NK-92 (cell line): ENCODE data around the gene STOML2.
"Not testable (repeated sequence)": the region's sequence is repeated elsewhere in the genome, so short reads cannot be mapped to it uniquely, and the experiment has no call there.

ENCODE experiments used
- DNase-seq: peaks from one replicate; lab custom pipeline; 2025; ENCODE audit not compliant: unreplicated experiment; lab: John Stamatoyannopoulos, UW

STOML2 gene

DNA sequence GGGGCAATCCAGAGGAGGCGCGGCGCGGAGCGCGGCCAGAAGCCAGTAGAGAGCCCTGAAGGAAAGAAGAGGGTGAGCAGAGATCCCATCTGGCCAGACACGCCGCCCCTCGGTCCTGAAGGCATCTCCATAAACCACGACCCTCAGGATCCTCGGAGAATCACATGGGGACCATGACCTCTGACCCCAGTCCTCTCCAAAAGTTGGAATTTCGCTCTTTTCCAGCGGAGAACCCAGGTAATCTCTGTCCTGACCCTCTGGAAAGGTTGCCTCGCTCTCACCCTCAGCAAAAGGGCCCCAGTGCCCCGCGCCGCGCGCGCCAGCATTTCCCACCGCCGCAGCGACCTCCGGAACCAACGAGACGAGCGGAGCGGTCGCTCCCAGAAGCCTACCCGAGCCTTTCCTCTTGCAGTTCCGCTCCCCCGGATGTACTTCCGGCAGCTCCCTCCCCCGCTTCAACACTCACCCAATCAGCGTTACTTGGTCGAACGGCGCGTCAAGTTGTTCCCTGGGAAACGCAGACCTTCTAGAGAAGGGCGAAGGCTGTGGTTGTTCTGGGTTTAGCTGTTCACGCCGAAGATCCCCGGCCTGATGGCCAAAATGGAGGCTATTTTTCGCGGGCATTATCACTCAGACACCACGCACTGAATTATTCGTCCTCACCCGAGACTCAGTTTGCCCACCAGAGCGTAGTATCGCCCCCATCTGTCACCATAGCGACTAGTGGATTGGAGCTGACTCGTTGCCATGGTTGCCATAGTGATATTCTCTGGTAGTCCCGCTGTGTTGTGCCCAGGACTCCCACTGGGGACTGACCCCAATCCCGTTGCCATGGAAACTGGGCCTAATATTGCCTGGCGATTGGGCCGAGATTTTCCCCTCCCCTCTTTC, at the start of gene STOML2:
STOML2 (minus strand) TSS at position 363 of the 891 bp plus-strand sequence; CDS start at position 326, 37 bp downstream.
- DNase-seq: peak; percentile 48

DNA sequence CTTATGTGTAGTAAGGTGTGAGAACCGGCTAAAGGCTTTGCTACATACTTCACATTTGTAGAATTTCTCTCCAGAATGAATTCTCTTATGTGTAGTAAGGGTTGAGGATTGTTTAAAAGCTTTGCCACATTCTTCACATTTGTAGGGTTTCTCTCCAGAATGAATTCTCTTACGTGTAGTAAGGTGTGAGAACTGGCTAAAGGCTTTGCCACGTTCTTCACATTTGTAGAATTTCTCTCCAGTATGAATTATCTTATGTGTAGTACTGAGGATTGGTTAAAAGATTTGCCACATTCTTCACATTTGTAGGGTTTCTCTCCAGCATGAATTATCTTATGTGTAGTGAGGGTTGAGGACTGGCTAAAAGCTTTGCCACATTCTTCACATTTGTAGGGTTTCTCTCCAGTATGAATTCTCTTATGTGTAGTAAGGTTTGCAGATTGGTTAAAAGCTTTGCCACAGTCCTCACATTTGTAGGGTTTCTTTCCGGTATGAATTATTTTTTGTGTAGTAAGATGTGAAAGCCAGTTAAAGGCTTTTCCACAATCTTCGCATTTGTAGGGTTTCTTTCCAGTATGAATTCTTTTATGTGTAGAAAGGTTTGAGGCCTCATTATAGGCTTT, 45.1 kb upstream of the STOML2 start:
- not testable (repeated sequence) for DNase-seq

- no peak for DNase-seq
These were observed 39.1 kb upstream of the STOML2 start for GRCh38 chr9:35142037-35142436.

DNA sequence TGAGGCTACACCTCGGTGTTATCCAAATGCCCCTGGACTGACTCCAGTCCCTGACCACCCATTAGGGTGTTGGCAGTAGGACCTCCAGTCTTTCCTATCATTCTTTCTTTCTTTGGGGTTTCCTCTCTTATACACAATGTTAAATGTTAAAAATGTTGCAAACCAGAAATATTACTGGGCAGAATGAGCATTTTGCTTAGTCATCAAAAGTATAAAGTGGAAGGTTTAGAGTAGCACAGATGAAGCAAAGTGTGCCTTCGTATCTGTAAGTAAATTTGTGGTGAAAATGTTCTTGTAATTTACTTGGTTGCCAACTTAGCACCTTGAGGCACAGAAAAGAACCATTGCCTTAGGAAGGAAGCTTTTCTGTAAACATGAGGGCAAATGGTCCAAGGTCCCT, 37.2 kb upstream of the STOML2 start:
- DNase-seq: no peak

DNA sequence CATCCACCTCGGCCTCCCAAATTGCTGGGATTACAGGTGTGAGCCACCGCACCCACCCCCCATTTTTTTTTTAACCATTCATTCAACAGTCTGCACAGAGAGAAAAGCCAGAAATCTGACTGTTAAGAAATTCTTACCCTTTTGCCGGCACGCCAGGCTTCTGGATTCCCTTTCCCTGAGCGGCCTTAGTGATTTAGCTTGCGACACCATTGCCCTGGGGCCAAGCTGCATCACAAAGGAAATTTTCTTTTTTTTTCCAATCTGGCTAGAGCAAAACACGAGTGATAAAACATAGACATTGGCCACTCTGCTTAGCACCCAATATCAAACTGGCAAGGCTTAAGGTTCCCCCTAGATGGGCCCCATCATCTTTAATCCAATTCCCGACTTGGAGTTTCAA, 33.9 kb upstream of the STOML2 start:
- no peak for DNase-seq

- DNase-seq: no peak
These were observed 33.1 kb upstream of the STOML2 start for GRCh38 chr9:35135988-35136387.

DNA sequence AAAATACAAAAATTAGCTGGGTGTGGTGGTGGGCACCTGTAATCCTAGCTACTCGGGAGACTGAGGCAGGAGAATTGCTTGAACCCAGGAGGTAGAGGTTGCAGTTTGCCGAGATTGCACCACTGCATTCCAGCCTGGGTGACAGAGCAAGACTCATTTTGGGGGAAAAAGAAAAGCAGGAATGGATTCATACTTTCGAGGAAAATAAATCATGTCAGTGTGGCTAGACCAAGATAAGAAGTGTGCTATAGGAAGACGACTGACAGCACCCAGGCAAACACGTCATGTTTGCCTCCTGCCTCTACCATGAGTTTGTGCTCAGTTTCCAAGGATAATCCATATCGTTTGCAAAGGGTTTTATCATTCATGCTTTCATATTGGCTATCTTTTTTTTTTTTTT, 32.0 kb upstream of the STOML2 start:
- DNase-seq: no peak

GRCh38 chr9:35116898-35117551, 14.1 kb upstream of the STOML2 start:
- no peak for DNase-seq

DNA sequence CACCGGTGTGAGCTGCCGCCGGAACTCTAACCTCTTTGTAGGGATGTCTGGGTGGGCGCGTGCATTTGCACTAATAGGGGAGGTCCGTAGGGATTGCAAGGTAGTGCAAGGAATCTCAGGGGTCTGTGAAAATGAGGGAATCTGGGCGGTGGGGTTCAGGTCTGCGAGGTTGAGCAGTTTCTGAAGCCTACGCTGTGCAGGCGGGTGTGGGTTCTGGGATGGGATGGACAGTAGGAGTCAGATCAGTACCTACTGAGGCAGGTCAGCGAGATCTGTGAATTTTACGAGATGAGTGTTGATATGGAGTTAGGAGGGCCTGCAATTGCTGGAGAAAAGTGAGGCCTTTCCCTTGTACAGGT, 13.6 kb upstream of the STOML2 start:
- no peak for DNase-seq

DNA sequence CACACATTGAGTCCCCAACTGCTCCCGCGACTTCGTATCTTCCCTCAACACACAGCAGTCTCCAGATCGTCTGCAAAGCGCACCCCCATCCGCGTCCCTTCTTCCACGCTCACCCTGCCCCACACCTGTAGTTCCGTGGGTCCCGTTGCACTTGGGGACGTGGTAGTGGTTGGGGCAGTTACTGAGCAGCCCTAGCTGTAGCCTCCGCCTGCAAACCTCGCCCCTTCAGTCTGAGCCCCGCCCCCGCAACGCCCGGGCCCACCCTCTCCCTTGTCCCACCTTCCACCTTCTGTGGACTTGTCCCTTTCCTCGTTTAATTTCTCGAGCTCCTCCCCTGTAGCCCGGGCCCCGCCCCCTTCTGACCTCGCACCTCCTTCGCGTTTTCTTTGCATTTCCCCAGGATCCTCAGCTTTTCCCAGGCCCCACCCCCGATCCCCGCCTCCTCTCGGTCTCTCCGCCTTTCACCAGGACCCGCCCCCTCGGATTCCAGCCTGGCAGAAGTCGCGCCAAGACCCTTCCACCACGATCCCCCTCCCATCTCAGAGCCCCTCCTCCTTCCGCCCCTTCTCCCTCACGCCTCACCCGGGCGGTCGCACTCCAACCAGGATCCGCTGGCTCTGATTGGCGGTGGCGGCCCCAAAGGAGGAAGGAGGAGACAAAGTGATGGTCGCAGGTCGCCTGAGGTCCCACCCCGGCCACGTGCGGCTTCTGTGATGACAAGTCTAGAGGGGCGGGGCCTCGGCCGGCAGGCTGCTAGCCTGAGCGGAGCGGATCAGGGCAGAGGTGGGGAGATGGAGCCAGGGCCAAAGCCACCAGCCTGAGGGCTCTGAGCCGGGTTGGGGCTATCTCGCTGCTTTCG, 13.0 kb upstream of the STOML2 start, which contains the start of gene ATOSB:
ATOSB (minus strand) TSS at position 183 of the 859 bp plus-strand sequence. CDS start 7,588 bp downstream, outside the sequence.
- DNase-seq: peak; percentile 59

GRCh38 chr9:35114840-35115628, 12.1 kb upstream of the STOML2 start:
- DNase-seq: no peak

DNA sequence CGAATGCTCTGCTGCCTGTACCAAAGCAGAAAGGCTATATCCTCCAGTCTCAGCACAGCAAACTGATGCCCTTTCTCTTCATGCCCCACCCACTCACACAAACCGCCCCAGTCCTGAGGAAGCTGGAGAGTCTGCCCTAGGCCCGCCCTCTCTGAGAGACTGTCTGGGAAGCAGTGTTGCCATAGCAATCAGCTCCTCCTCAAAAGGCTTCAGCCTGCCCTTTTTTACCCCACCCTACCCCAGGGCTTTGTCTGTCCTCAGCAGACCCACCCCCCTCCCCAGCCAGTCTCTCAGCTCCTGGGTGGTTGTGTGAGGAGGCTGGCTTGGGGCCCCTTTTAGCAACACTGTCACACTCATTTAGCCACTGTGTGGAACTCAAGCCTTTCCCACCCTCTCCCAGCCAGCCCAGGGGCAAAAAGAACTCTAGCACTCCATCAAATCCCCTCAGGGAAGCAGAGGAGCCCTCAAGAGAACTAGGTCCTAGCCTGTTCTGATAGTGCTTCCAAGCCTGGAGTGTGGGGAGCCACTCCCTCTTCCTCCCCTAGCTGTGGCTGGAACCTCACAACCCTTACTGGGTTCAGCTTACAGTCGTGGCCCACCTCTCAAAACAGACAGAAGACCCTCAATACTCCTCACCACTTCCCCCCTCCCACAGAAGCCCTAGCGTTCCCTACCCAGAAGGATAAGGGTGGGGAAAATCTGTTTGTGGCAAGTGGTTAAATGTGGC, 11.3 kb upstream of the STOML2 start:
- no peak for DNase-seq

GRCh38 chr9:35112257-35113020, 9.5 kb upstream of the STOML2 start:
- no peak for DNase-seq

GRCh38 chr9:35111001-35111933, 8.3 kb upstream of the STOML2 start:
- DNase-seq: peak; percentile 80

GRCh38 chr9:35110327-35110761, 7.4 kb upstream of the STOML2 start:
- no peak for DNase-seq

DNA sequence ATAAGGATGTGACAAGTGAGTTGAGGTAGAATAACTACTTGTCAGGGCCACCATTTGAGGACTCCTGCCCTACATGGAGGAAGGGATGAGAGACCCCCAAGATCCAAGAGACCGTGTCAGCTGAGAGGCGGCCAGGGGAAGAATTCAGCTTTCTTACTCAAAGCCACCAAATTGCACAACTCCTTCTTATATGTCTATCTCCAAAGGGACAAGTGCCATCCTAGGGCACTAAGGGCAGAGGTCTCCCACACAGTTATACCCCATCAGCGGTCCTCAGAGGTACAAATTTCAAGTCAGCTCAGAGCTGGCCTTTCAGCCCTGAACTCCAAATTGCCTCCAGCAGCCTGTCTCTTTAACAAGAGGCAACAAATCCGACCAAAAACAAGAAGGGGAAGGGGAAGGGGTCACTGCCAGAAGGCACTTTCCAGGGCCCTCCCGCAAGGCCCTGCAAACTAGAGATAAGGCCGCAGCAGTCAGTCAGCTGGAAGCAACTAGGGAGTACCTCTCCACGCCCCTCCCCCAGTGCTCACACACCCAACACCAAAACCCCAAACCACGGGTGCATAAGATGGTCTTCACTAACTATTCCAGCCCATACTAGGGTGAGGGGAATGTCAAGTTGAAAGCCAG, 6.1 kb upstream of the STOML2 start:
- no peak for DNase-seq

GRCh38 chr9:35108461-35108860, 5.5 kb upstream of the STOML2 start:
- DNase-seq: no peak
